ENCODE data around the gene ATRNL1. TPM values are rescaled to one million over a fixed set of nuclear protein-coding genes. Genes with fewer than 3 reads are reported as not detected.

The ATRNL1 gene
- total RNA-seq, 1 experiment from 2014 or later: 1.3 TPM

DNA sequence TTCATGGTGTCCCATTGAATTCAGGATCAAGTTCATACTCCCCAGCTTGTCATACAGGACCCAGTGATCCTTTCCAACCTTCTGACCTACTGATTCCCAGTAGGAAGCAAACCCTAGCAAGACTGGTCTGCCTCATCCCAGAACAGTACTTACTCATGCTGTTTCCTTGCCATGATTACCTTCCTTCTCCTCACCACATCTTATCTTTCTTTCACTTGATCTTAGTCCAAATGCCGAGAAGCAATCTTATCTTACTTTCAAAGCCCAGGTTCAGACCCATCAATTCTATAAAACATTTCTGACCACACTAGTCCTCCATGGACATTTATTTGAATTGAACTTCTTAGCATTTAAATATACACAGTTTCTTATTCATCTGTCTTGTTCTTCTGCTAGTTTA lies 26.6 kb upstream of the ATRNL1 start (continued):
- TF ChIP-seq ELF1 (IDR thresholded peaks at IDR 0.05; ENCODE audit: borderline replicate concordance, low read depth) (no peak), POLR2A (IDR thresholded peaks at IDR 0.05; ENCODE audit: borderline replicate concordance, extremely low read depth, insufficient read depth, insufficient read length) (no peak)

DNA sequence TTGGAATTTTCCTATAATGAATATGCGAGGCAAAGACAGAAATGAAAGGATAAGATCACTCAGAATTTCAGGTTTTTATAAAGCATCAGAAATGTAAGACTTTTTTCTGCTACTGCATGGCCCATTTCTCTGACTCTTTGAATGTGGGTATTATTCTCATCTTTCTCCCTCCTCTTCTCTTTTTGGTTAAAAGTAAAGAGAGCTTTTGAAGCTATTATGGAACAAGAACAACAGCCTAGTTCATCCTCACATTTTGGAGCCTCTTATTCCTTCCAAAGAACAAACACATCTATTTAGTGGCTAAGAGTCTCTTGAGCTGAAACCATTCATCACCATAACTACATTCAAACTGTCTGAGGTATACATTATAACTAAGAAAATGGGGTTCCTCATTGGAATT lies 19.4 kb upstream of the ATRNL1 start:
- peaks cover 7% of the 10 kb centered on the region for H3K27me3 ChIP-seq (ENCODE audit: insufficient read depth, low read length)
- no peaks in the 10 kb centered on the region for H3K36me3 ChIP-seq (ENCODE audit: control insufficient read depth in 1 of 2, insufficient read depth in 2 of 2, low read length in 2 of 2)
- no peak for TF ChIP-seq JUND (IDR thresholded peaks at IDR 0.05)
- TF ChIP-seq CBX3 (IDR thresholded peaks at IDR 0.05; ENCODE audit: low read depth): no peak
- no peak for TF ChIP-seq ZFX (IDR thresholded peaks at IDR 0.05)
- no peak for TF ChIP-seq CTCF (IDR thresholded peaks at IDR 0.05 in 2 of 3, conservative IDR thresholded peaks at IDR 0.05 in 1 of 3; ENCODE audit: borderline replicate concordance in 1 of 3, insufficient read depth in 1 of 3, low read depth in 2 of 3, low read length in 2 of 3)
- no peak for TF ChIP-seq EZH2phosphoT487 (IDR thresholded peaks at IDR 0.05; ENCODE audit: borderline replicate concordance)
- TF ChIP-seq FOSL1 (IDR thresholded peaks at IDR 0.05; ENCODE audit: low read depth): no peak
- no peak for TF ChIP-seq YY1 (IDR thresholded peaks at IDR 0.05; ENCODE audit: extremely low read depth, insufficient replicate concordance, low read depth, low read length)
- TF ChIP-seq RAD21 (IDR thresholded peaks at IDR 0.05; ENCODE audit: low read depth): no peak
- TF ChIP-seq SP1 (IDR thresholded peaks at IDR 0.05; ENCODE audit: low read depth): no peak
- no peak for TF ChIP-seq EZH2 (IDR thresholded peaks at IDR 0.05)
- TF ChIP-seq CEBPB (IDR thresholded peaks at IDR 0.05; ENCODE audit: low read depth): no peak
- H3K9ac ChIP-seq (ENCODE audit: low read length): no peak overlapping the region
- H3K4me3 ChIP-seq (replicated peaks in 1 of 2; ENCODE audit: low read depth in 1 of 2, low read length in 2 of 2): no peak overlapping the region
- ChIA-PET RAD21 (ENCODE audit: low non-redundant PET in 1 of 2, low total read pairs in 2 of 2, uncharacterized antibody in 2 of 2, unreplicated experiment in 2 of 2) (no interaction called here), CTCF (no interaction called here), POLR2A (no interaction called here)
- H2AFZ ChIP-seq (ENCODE audit: low read depth, low read length, poor library complexity, severe bottlenecking): no peak overlapping the region
- no peak overlapping the region for H3K27ac ChIP-seq (ENCODE audit: low read depth, low read length)
- DNase-seq (ENCODE audit: low read depth, low spot score) (no peak), ATAC-seq (no peak)
- no peak overlapping the region for H3K4me2 ChIP-seq (ENCODE audit: low read length)
- H3K9me2 ChIP-seq (ENCODE audit: insufficient read depth): no peaks in the 10 kb centered on the region
- no peaks in the 10 kb centered on the region for H3K9me3 ChIP-seq (ENCODE audit: control insufficient read depth in 1 of 2, insufficient read depth in 1 of 2, low read depth in 1 of 2, low read length in 2 of 2)
- intact Hi-C loops (cut with micrococcal nuclease): no loop called here
- no peaks in the 10 kb centered on the region for H4K20me1 ChIP-seq (ENCODE audit: insufficient read depth)
- H3K4me1 ChIP-seq (ENCODE audit: control insufficient read depth in 1 of 2, insufficient read depth in 2 of 2, low read length in 2 of 2): no peaks in the 10 kb centered on the region
- no peaks in the 10 kb centered on the region for H3K79me2 ChIP-seq (ENCODE audit: insufficient read depth, low read length)
- no TSS peak for BruUV-seq (replicated peaks)
